H1 (cell line): ENCODE measurements around the gene KRT9. TPM values are rescaled to one million over a fixed set of nuclear protein-coding genes. Genes with fewer than 3 reads are reported as not detected.
"Not testable (repeated sequence)": the region's sequence is repeated elsewhere in the genome, so short reads cannot be mapped to it uniquely, and the experiment has no call there.

Experiments used
- CTCF ChIA-PET: fragments of 300-600 bp; sonication (Branson Sonifier 250); formaldehyde crosslinking; loops from one replicate; lab custom pipeline; 2021; ENCODE audit not compliant: partially characterized antibody; lab: Charles Lee
- POLR2A ChIA-PET: fragments of 300-600 bp; sonication (Branson Sonifier 250); formaldehyde crosslinking; loops from one replicate; lab custom pipeline; 2021; ENCODE audit warnings: inconsistent platforms; ENCODE audit not compliant: partially characterized antibody; lab: Charles Lee
- DNase-seq, 2 experiments: peaks; one replicate each; pipeline versions ENCODE4 v3.0.0 to v3.0.0-alpha.2; 2010 to 2022; ENCODE audit warnings: low spot score in 2 of 2, low read depth in 1 of 2, mixed read lengths in 1 of 2
- FAIRE-seq: peaks from 2 replicates; lab custom pipeline; 2011; peaks lifted over from hg19 to GRCh38; lab: Jason Lieb, UNC
- H2AFZ ChIP-seq: 2 replicates; pipeline ENCODE4 v1.8.1; 2012; ENCODE audit warnings: low read length, inconsistent platforms
- H2AK5ac ChIP-seq: 2 replicates; pipeline ENCODE4 v1.6.1; 2013; ENCODE audit warnings: low read depth, low read length
- H2BK120ac ChIP-seq: replicated peaks from 2 replicates; pipeline ENCODE3; 2013; ENCODE audit warnings: low read depth, low read length, inconsistent platforms
- H2BK12ac ChIP-seq: 2 replicates; pipeline ENCODE4 v1.6.1; 2013; ENCODE audit warnings: low read depth, low read length
- H2BK15ac ChIP-seq: 2 replicates; pipeline ENCODE4 v1.6.1; 2013; ENCODE audit warnings: low read length
- H2BK20ac ChIP-seq: 2 replicates; pipeline ENCODE4 v1.6.1; 2013; ENCODE audit warnings: low read length
- H2BK5ac ChIP-seq: 2 replicates; pipeline ENCODE4 v1.6.1; 2013; ENCODE audit warnings: low read depth, low read length
- H3K14ac ChIP-seq: 2 replicates; pipeline ENCODE4 v1.6.1; 2013; ENCODE audit warnings: inconsistent platforms; ENCODE audit not compliant: insufficient read length
- H3K18ac ChIP-seq: 2 replicates; pipeline ENCODE4 v1.6.1; 2013; ENCODE audit warnings: low read length; ENCODE audit errors: extremely low read depth
- H3K23ac ChIP-seq: 2 replicates; pipeline ENCODE4 v1.6.1; 2013; ENCODE audit warnings: inconsistent platforms; ENCODE audit not compliant: insufficient read length
- H3K23me2 ChIP-seq: 2 replicates; pipeline ENCODE4 v1.6.1; 2013; ENCODE audit warnings: low read depth, low read length
- H3K27ac ChIP-seq: 2 replicates; pipeline ENCODE4 v1.6.1; 2011; ENCODE audit warnings: low read depth, low read length, inconsistent platforms
- H3K27me3 ChIP-seq, 4 experiments: replicated peaks in 1 of 4; 1 replicate in 1 of 4; 2 replicates in 3 of 4; pipeline versions ENCODE4 v1.6.1 to v1.8.1; 2011 to 2013; ENCODE audit warnings: low read length in 3 of 4, mild to moderate bottlenecking in 3 of 4, inconsistent platforms in 2 of 4, mixed read lengths in 2 of 4, moderate library complexity in 1 of 4; ENCODE audit not compliant: control insufficient read depth in 3 of 4, insufficient read depth in 3 of 4; ENCODE audit errors: extremely low read depth in 1 of 4
- H3K36me3 ChIP-seq, 4 experiments: 2 replicates each; pipeline versions ENCODE4 v1.6.1 to v1.8.1; 2011 to 2013; ENCODE audit warnings: mild to moderate bottlenecking in 4 of 4, low read length in 3 of 4, moderate library complexity in 2 of 4, control low read depth in 1 of 4, inconsistent platforms in 1 of 4; ENCODE audit not compliant: insufficient read depth in 4 of 4, control insufficient read depth in 2 of 4
- H3K4ac ChIP-seq: replicated peaks from 2 replicates; pipeline ENCODE3; 2013; ENCODE audit warnings: low read length, low read depth, mixed read lengths, inconsistent platforms; ENCODE audit not compliant: insufficient read length
- H3K4me1 ChIP-seq, 4 experiments: replicated peaks in 1 of 4; 1 replicate in 1 of 4; 2 replicates in 3 of 4; pipeline versions ENCODE4 v1.6.1 to v1.8.1; 2011 to 2013; ENCODE audit warnings: low read length in 3 of 4, inconsistent platforms in 2 of 4, mixed read lengths in 1 of 4; ENCODE audit not compliant: insufficient read depth in 4 of 4, control insufficient read depth in 3 of 4
- H3K4me2 ChIP-seq, 2 experiments: 2 replicates each; pipeline versions ENCODE4 v1.6.1 to v1.8.1; 2011 to 2013; ENCODE audit warnings: low read depth in 2 of 2, low read length in 2 of 2, control low read depth in 1 of 2, inconsistent platforms in 1 of 2, mild to moderate bottlenecking in 1 of 2; ENCODE audit not compliant: insufficient read depth in 1 of 2
- H3K4me3 ChIP-seq, 4 experiments: fragments of 200-600, 300-600 bp in 1 of 4; sonication (generic), shearing (Covaris generic), sonication (Bioruptor Twin) in 1 of 4; 2 replicates each; pipeline versions ENCODE4 v1.5.1 to v1.8.1; 2011 to 2016; ENCODE audit warnings: low read length in 4 of 4, low read depth in 3 of 4, control low read depth in 2 of 4, inconsistent platforms in 2 of 4, mild to moderate bottlenecking in 2 of 4, mixed read lengths in 1 of 4, moderate library complexity in 1 of 4; ENCODE audit not compliant: insufficient read depth in 2 of 4; ENCODE audit errors: extremely low read depth in 1 of 4
- H3K56ac ChIP-seq: replicated peaks from 2 replicates; pipeline ENCODE3; 2013; ENCODE audit warnings: low read depth, mild to moderate bottlenecking, mixed read lengths, low read length, inconsistent platforms; ENCODE audit not compliant: insufficient read length
- H3K79me1 ChIP-seq: 2 replicates; pipeline ENCODE4 v1.6.1; 2013; ENCODE audit warnings: low read depth, low read length, control low read depth
- H3K79me2 ChIP-seq, 2 experiments: 2 replicates each; pipeline versions ENCODE4 v1.6.1 to v1.8.1; 2012 to 2013; ENCODE audit warnings: low read length in 2 of 2, mild to moderate bottlenecking in 2 of 2, inconsistent platforms in 1 of 2; ENCODE audit not compliant: insufficient read depth in 2 of 2, control insufficient read depth in 1 of 2
- H3K9ac ChIP-seq, 4 experiments: replicated peaks in 1 of 4; 1 replicate in 1 of 4; 2 replicates in 3 of 4; pipeline versions ENCODE4 v1.6.1 to v1.8.1; 2011 to 2013; ENCODE audit warnings: low read depth in 3 of 4, low read length in 3 of 4, control low read depth in 2 of 4, mild to moderate bottlenecking in 2 of 4, moderate library complexity in 2 of 4, inconsistent platforms in 1 of 4; ENCODE audit errors: extremely low read depth in 1 of 4
- H3K9me3 ChIP-seq, 2 experiments: 2 replicates each; pipeline versions ENCODE4 v1.6.1 to v1.8.1; 2012 to 2013; ENCODE audit warnings: mild to moderate bottlenecking in 2 of 2, moderate library complexity in 2 of 2, control low read depth in 1 of 2, inconsistent platforms in 1 of 2, low read depth in 1 of 2, low read length in 1 of 2, mixed read lengths in 1 of 2; ENCODE audit not compliant: insufficient read depth in 2 of 2
- H4K20me1 ChIP-seq, 2 experiments: replicated peaks in 1 of 2; 2 replicates each; pipeline versions ENCODE3 to v1.8.1; 2011 to 2013; ENCODE audit warnings: inconsistent platforms in 2 of 2, low read length in 2 of 2, mild to moderate bottlenecking in 1 of 2; ENCODE audit not compliant: insufficient read depth in 2 of 2, control insufficient read depth in 1 of 2
- H4K5ac ChIP-seq: 2 replicates; pipeline ENCODE4 v1.6.1; 2013; ENCODE audit warnings: low read length, low read depth, mixed read lengths, inconsistent platforms; ENCODE audit not compliant: insufficient read length
- H4K8ac ChIP-seq: 2 replicates; pipeline ENCODE4 v1.8.0; 2013; ENCODE audit warnings: mild to moderate bottlenecking, moderate library complexity, low read length, inconsistent platforms; ENCODE audit not compliant: insufficient read depth; ENCODE audit errors: extremely low read depth
- H4K91ac ChIP-seq: replicated peaks from 2 replicates; pipeline ENCODE3; 2013; ENCODE audit warnings: low read length, mixed read lengths, inconsistent platforms; ENCODE audit not compliant: insufficient read length
- ATF2 ChIP-seq: IDR thresholded peaks from 2 replicates; pipeline ENCODE4 v1.6.1; 2012; ENCODE audit warnings: low read length, inconsistent platforms
- CREB1 ChIP-seq: IDR thresholded peaks from 2 replicates; pipeline ENCODE4 v1.6.1; 2012; ENCODE audit warnings: inconsistent platforms
- EGR1 ChIP-seq: IDR thresholded peaks from 2 replicates; pipeline ENCODE4 v1.6.1; 2011; ENCODE audit warnings: low read depth, low read length, borderline replicate concordance
- KDM1A ChIP-seq: fragments of 200-600, 300-600 bp; sonication (generic); IDR thresholded peaks from 2 replicates; pipeline ENCODE4 v1.7.1; 2016; ENCODE audit warnings: mild to moderate bottlenecking, low read length, borderline replicate concordance
- WGBS, 2 experiments: shearing (Covaris generic) in 1 of 2; methylation state at CpG; one replicate each; pipeline versions ENCODE4 v1.1.6 to v1.1.7; 2013 to 2015; ENCODE audit warnings: low lambda C conversion rate in 2 of 2, mixed read lengths in 2 of 2, inconsistent platforms in 1 of 2, low coverage in 1 of 2, missing lambda C conversion rate in 1 of 2; ENCODE audit not compliant: insufficient replicate concordance in 2 of 2, insufficient coverage in 1 of 2, insufficient read length in 1 of 2; ENCODE audit errors: extremely low coverage in 1 of 2, missing lambda C conversion rate in 1 of 2; 5-methylcytosine and 5-hydroxymethylcytosine counted together
- polyA plus RNA-seq, 7 experiments: library from polyadenylated mRNA; depleted of rRNA in 3 of 7; stranded (reverse) in 5 of 7; unstranded in 2 of 7; fragments of >200 nt in 5 of 7; fragments of 200-250 nt in 2 of 7; gene quantifications; 1 replicate in 5 of 7; 2 replicates in 1 of 7; 4 replicates in 1 of 7; pipeline versions ENCODE4 v1.2.1 to v1.2.3, GENCODE V29; 2011 to 2013; ENCODE audit warnings: missing spikeins in 2 of 7, mixed read lengths in 2 of 7
- total RNA-seq: library from RNA; stranded (reverse); fragmentation: NEBNext Ultra II Directional; extraction: Animal tissue kit (Norgen Biotek cat#: 25700); gene quantifications from 2 replicates; pipeline ENCODE4 v1.2.1, GENCODE V29; 2021

Gene KRT9
- total and polyA plus RNA-seq, 2 of the 8 experiments (the other 6 are each of a cell fraction or from before 2014, with no cell fraction given) = not detected

GRCh38 chr17:41578538-41578937, 6.7 kb upstream of the KRT9 start (continued):
- TF ChIP-seq ATF2 = no peak
- TF ChIP-seq EGR1 = no peak
- no peak for TF ChIP-seq KDM1A
- TF ChIP-seq CREB1 = no peak
- TF ChIP-seq, all 59 proteins: peak for 0

GRCh38 chr17:41576740-41577139, 4.9 kb upstream of the KRT9 start:
- H3K18ac ChIP-seq, H4K91ac ChIP-seq, H3K36me3 ChIP-seq, H3K14ac ChIP-seq, H3K4me3 ChIP-seq, H3K27me3 ChIP-seq, H3K79me1 ChIP-seq, H3K56ac ChIP-seq, H2BK120ac ChIP-seq, H3K79me2 ChIP-seq, FAIRE-seq, H4K5ac ChIP-seq, H4K8ac ChIP-seq, H2BK5ac ChIP-seq, H3K9me3 ChIP-seq, H2BK12ac ChIP-seq, DNase-seq, H3K23me2 ChIP-seq, H4K20me1 ChIP-seq, H3K27ac ChIP-seq, H3K4ac ChIP-seq, H3K23ac ChIP-seq, H2AK5ac ChIP-seq, H3K9ac ChIP-seq, H3K4me1 ChIP-seq, H2BK20ac ChIP-seq, H2AFZ ChIP-seq, POLR2A ChIA-PET, H3K4me2 ChIP-seq, H2BK15ac ChIP-seq: not testable (repeated sequence)
- CTCF ChIA-PET = interaction anchor here (0.9 to 2.3 kb wide), 3 partner anchors 27 to 90 kb away, joined by 3 to 14 read pairs (median 8); no protein-coding TSS in a partner anchor
- 94% methylated on average over 3 of the region's 4 CpGs; no CpG with 5 or more reads in 1 of the 2 experiments for WGBS, 2 experiments
